Tibial artery (tissue), 4 donors: ENCODE results near the gene C1QTNF1.

ENCODE experiments used
- DNase-seq, 2 donors: peaks; one replicate each; pipeline ENCODE4 v3.0.0-alpha.2; 2019
- H3K27ac ChIP-seq, 2 donors: fragments of 200-600 bp; sonication (generic) in 1 of 2; 1 replicate in 1 of 2; 2 replicates in 1 of 2; pipeline ENCODE4 v1.5.1; 2018 to 2019; ENCODE audit warnings: mild to moderate bottlenecking in 1 of 2
- H3K27me3 ChIP-seq, 2 donors: fragments of 200-600 bp; sonication (generic) in 1 of 2; one replicate each; pipeline versions ENCODE4 v1.5.1 to v1.6.0; 2016 to 2019
- H3K36me3 ChIP-seq, 3 donors: fragments of 200-600 bp; sonication (generic) in 2 of 3; one replicate each; pipeline ENCODE4 v1.5.1; 2016 to 2019; ENCODE audit warnings: mild to moderate bottlenecking in 2 of 3
- H3K4me1 ChIP-seq, 4 donors: fragments of 200-600 bp; sonication (generic) in 2 of 4; 1 replicate in 3 of 4; 2 replicates in 1 of 4; pipeline ENCODE4 v1.5.1; 2016 to 2019
- H3K4me3 ChIP-seq, 2 donors: fragments of 200-600 bp; sonication (generic) in 1 of 2; 1 replicate in 1 of 2; 2 replicates in 1 of 2; pipeline ENCODE4 v1.5.1; 2018 to 2019; ENCODE audit warnings: mild to moderate bottlenecking in 2 of 2
- H3K9me3 ChIP-seq, 3 donors: fragments of 200-600 bp; sonication (generic) in 1 of 3; one replicate each; pipeline ENCODE4 v1.5.1; 2016 to 2019
- intact Hi-C: fragments of 100-400 bp; cut with DNase I; formaldehyde crosslinking; loops from one replicate; pipeline ENCODE4 v1.15.0; 2023; ENCODE audit warnings: low total_unique reads
- TF ChIP-seq, protein P1 (sequence below), 2 experiments: fragments of 200-600 bp in 1 of 2; fragments of 450-650 bp in 1 of 2; IDR thresholded peaks; one replicate each; pipeline ENCODE4 v1.5.1; 2017 to 2019; ENCODE audit warnings: antibody characterized with exemption in 2 of 2, mild to moderate bottlenecking in 1 of 2, moderate library complexity in 1 of 2

C1QTNF1 gene

GRCh38 chr17:79094261-79094660, 70.3 kb downstream of the C1QTNF1 start:
- Histone ChIP-seq H3K4me1 (peaks cover 0 to 14% (median 8%) of the 10 kb centered on the region in 4 donors), H3K4me3 (no peak overlapping the region), H3K36me3 (no peaks in the 10 kb centered on the region), H3K9me3 (no peaks in the 10 kb centered on the region), H3K27me3 (peaks cover 0 to 97% of the 10 kb centered on the region in 2 donors), H3K27ac (no peak overlapping the region)
- no peak for DNase-seq
- TF ChIP-seq, protein P1, sequence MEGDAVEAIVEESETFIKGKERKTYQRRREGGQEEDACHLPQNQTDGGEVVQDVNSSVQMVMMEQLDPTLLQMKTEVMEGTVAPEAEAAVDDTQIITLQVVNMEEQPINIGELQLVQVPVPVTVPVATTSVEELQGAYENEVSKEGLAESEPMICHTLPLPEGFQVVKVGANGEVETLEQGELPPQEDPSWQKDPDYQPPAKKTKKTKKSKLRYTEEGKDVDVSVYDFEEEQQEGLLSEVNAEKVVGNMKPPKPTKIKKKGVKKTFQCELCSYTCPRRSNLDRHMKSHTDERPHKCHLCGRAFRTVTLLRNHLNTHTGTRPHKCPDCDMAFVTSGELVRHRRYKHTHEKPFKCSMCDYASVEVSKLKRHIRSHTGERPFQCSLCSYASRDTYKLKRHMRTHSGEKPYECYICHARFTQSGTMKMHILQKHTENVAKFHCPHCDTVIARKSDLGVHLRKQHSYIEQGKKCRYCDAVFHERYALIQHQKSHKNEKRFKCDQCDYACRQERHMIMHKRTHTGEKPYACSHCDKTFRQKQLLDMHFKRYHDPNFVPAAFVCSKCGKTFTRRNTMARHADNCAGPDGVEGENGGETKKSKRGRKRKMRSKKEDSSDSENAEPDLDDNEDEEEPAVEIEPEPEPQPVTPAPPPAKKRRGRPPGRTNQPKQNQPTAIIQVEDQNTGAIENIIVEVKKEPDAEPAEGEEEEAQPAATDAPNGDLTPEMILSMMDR (IDR thresholded peaks at IDR 0.05): no peak
- intact Hi-C loops: no loop called here

GRCh38 chr17:79095345-79096055, 71.5 kb downstream of the C1QTNF1 start:
- peaks cover 0 to 8% (median 3%) of the 10 kb centered on the region in 4 donors for H3K4me1 ChIP-seq
- peaks cover 0 to 100% of the 10 kb centered on the region in 2 donors for H3K27me3 ChIP-seq
- DNase-seq: no peak
- H3K36me3 ChIP-seq: no peaks in the 10 kb centered on the region
- intact Hi-C loops: no loop called here
- H3K4me3 ChIP-seq: no peak overlapping the region
- TF ChIP-seq, protein P1 (IDR thresholded peaks at IDR 0.05): no peak
- H3K27ac ChIP-seq: no peak overlapping the region
- H3K9me3 ChIP-seq: no peaks in the 10 kb centered on the region

GRCh38 chr17:79096477-79096876, 72.5 kb downstream of the C1QTNF1 start:
- H3K27me3 ChIP-seq: peaks cover 0 to 100% of the 10 kb centered on the region in 2 donors
- no peak overlapping the region for H3K27ac ChIP-seq
- H3K9me3 ChIP-seq: no peaks in the 10 kb centered on the region
- peaks cover 0 to 8% (median 0%) of the 10 kb centered on the region in 4 donors for H3K4me1 ChIP-seq
- no peak for DNase-seq
- TF ChIP-seq, protein P1 (IDR thresholded peaks at IDR 0.05): no peak
- H3K4me3 ChIP-seq: no peak overlapping the region
- no peaks in the 10 kb centered on the region for H3K36me3 ChIP-seq
- intact Hi-C loops: no loop called here

GRCh38 chr17:79097226-79098055, 73.5 kb downstream of the C1QTNF1 start:
- no peak for DNase-seq
- peaks cover 0 to 8% (median 0%) of the 10 kb centered on the region in 4 donors for H3K4me1 ChIP-seq
- no peaks in the 10 kb centered on the region for H3K9me3 ChIP-seq
- TF ChIP-seq, protein P1 (IDR thresholded peaks at IDR 0.05): no peak
- intact Hi-C loops: no loop called here
- H3K4me3 ChIP-seq: no peak overlapping the region
- peaks cover 0 to 100% of the 10 kb centered on the region in 2 donors for H3K27me3 ChIP-seq
- no peak overlapping the region for H3K27ac ChIP-seq
- no peaks in the 10 kb centered on the region for H3K36me3 ChIP-seq

DNA sequence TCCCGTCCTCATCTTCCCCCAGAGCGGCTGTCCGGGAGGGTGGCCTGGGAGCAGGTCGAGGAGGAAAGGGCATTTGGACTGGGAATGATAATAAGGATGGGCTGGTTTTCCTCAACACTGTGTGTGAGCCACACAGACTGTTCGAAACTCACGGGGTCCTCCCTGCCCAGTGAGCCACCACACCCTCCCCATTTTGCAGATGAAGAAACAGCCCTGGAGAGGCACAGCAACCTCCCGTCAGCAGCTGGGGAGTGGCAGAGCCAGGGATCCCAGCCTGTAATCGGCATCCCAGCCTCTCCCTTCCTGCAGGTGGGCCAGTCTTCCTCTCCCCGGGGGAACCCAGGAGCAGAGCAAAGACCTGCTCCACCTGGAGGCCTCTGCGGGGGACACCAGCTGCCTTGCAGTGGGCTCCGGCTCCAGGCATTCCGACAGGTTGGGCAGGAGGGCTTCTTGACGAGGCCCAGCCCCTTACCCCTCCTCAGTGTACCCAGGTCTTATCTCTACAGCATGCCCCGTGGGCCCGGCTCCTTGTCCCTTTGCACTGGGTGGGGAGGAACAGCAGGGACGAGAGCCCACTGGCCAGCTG, 74.4 kb downstream of the C1QTNF1 start:
- no peak for DNase-seq
- Histone ChIP-seq H3K27me3 (peaks cover 0 to 100% of the 10 kb centered on the region in 2 donors), H3K4me3 (no peak overlapping the region), H3K4me1 (peaks cover 0 to 8% (median 0%) of the 10 kb centered on the region in 4 donors), H3K36me3 (no peaks in the 10 kb centered on the region), H3K9me3 (no peaks in the 10 kb centered on the region), H3K27ac (no peak overlapping the region)
- intact Hi-C loops: no loop called here
- TF ChIP-seq, protein P1 (IDR thresholded peaks at IDR 0.05): no peak
